ENCODE measurements around the gene MORN1. TPM values are rescaled to one million over a fixed set of nuclear protein-coding genes. Genes with fewer than 3 reads are reported as not detected.
"Not testable (repeated sequence)": the region's sequence is repeated elsewhere in the genome, so short reads cannot be mapped to it uniquely, and the experiment has no call there.

The MORN1 gene
- total RNA-seq, 6 experiments from 2014 or later = 3.1 to 7.1 (median 4.5) TPM

DNA sequence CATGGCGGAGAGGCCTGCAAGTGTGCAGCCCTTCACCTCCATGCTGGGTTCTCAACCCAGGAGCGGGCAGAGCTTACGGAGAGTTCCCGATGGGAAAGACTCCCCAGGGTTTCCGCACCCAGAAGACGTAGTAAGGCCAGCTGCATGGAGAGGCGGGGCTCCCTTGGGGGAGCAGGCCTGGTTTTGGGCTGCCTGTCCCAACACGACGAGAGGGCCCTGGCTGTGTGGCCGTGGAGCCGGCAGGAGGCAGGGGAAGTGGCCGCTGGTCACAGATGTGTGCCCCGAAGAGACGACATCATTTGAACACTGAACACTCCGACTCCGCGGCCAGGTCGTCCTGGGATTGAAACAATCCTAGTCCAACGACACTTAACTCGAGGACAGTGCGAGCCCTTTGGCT lies 57.0 kb downstream of the MORN1 start:
- H3K27ac ChIP-seq = no peak overlapping the region
- H3K36me3 ChIP-seq = no peaks in the 10 kb centered on the region
- H3K9me3 ChIP-seq = no peaks in the 10 kb centered on the region
- H3K4me3 ChIP-seq = no peak overlapping the region
- WGBS (ENCODE audit: insufficient coverage, low coverage, low lambda C conversion rate, missing lambda C conversion rate) = 67% methylated on average over 1 of the region's 21 CpGs
- no peak for TF ChIP-seq POLR2A (IDR thresholded peaks at IDR 0.05)
- TF ChIP-seq, protein P1, sequence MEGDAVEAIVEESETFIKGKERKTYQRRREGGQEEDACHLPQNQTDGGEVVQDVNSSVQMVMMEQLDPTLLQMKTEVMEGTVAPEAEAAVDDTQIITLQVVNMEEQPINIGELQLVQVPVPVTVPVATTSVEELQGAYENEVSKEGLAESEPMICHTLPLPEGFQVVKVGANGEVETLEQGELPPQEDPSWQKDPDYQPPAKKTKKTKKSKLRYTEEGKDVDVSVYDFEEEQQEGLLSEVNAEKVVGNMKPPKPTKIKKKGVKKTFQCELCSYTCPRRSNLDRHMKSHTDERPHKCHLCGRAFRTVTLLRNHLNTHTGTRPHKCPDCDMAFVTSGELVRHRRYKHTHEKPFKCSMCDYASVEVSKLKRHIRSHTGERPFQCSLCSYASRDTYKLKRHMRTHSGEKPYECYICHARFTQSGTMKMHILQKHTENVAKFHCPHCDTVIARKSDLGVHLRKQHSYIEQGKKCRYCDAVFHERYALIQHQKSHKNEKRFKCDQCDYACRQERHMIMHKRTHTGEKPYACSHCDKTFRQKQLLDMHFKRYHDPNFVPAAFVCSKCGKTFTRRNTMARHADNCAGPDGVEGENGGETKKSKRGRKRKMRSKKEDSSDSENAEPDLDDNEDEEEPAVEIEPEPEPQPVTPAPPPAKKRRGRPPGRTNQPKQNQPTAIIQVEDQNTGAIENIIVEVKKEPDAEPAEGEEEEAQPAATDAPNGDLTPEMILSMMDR (IDR thresholded peaks at IDR 0.05) = no peak
- DNase-seq (no peak), ATAC-seq (no peak)
- intact Hi-C loops (cut with DNase I) = no loop called here
- no peaks in the 10 kb centered on the region for H3K27me3 ChIP-seq
- no peaks in the 10 kb centered on the region for H3K4me1 ChIP-seq

DNA sequence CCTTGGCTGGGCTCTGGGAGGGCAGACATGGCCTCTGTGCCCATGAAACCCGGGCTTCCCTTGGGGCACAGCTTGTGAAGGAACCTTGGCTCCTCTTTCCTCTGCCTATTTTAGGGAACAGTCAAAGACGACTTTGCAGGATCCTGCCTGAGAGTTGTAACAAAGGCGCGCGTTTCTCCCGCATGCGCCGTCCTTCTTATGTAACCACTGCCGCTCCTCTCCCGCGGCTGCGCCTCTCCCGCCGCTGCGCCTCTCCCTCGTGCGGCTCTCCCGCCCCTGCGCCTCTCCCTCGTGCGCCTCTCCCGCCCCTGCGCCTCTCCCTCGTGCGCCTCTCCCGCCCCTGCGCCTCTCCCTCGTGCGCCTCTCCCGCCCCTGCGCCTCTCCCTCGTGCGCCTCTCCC lies 59.8 kb downstream of the MORN1 start:
- intact Hi-C loops (cut with DNase I); ATAC-seq; H3K36me3 ChIP-seq; H3K4me3 ChIP-seq; H3K27ac ChIP-seq; H3K9me3 ChIP-seq; DNase-seq; H3K4me1 ChIP-seq; H3K27me3 ChIP-seq: not testable (repeated sequence)
- WGBS (ENCODE audit: insufficient coverage, low coverage, low lambda C conversion rate, missing lambda C conversion rate) = 95% methylated on average over 31 of the region's 33 CpGs

DNA sequence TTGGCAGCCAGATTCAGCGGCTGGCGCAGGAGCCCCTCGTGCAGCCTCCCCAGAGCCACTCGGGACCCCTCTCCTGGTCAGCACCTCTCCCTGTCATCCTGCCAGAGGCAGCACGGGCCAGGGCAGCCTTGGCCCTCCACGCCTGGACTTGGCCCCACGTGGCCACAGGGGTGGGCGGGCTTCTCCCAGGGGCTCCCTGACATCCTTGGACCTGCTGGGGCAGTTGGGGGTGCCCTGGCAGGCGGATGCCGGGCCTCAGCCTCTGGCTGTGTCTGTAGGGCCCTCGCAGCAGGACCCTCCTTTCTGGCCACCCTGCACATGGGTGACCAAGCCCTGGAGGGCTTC lies 60.2 kb downstream of the MORN1 start:
- Histone ChIP-seq H3K9me3 (no peaks in the 10 kb centered on the region), H3K36me3 (no peaks in the 10 kb centered on the region), H3K4me3 (no peak overlapping the region), H3K27me3 (no peaks in the 10 kb centered on the region), H3K4me1 (no peaks in the 10 kb centered on the region), H3K27ac (no peak overlapping the region)
- DNase-seq (no peak), ATAC-seq (no peak)
- TF ChIP-seq, protein P1 (IDR thresholded peaks at IDR 0.05) = no peak
- no peak for TF ChIP-seq POLR2A (IDR thresholded peaks at IDR 0.05)
- intact Hi-C loops (cut with DNase I) = no loop called here
- WGBS (ENCODE audit: insufficient coverage, low coverage, low lambda C conversion rate, missing lambda C conversion rate) = no CpG with 5 or more reads among the region's 11 CpGs

DNA sequence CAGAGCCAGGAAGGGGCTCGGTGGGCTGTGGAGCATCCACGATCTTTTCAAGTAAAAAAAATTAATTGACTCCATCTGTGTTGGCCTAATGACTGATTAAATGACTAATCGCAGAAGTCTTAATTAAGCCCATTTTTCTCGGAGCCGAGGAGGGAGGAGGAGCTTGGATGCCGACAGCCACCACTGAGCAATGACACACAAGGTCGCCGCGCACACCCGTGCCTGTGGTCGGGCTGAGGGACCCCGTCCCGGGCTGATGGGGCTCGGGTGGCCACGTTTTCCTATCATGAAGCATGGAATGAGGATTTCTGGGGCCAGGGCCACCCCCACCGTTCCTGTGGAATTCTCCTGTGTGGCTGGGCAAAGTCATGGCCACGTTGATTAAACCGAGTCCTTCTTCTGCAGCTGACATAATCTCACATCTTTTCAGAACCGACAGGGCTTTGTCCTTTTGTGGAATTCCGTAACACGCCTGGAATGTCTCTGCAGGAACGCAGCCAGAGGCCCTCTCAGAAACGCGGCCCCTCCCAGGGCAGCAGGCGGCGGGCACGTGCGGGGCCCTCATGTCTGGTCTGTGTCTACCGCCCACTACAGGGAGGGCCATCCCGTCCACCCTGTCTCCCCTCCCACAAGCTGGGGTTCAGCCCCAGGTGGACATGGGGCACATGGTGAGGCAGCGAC lies 60.7 kb downstream of the MORN1 start:
- 58% methylated on average over 7 of the region's 31 CpGs for WGBS (ENCODE audit: insufficient coverage, low coverage, low lambda C conversion rate, missing lambda C conversion rate)
- Histone ChIP-seq H3K27ac (no peak overlapping the region), H3K27me3 (no peaks in the 10 kb centered on the region), H3K36me3 (no peaks in the 10 kb centered on the region), H3K4me3 (no peak overlapping the region), H3K4me1 (no peaks in the 10 kb centered on the region), H3K9me3 (no peaks in the 10 kb centered on the region)
- DNase-seq = no peak
- intact Hi-C loops (cut with DNase I) = no loop called here
- ATAC-seq = peak in 1 of 4 donors; percentile 33
- TF ChIP-seq, protein P1 (IDR thresholded peaks at IDR 0.05) = no peak
- TF ChIP-seq POLR2A (IDR thresholded peaks at IDR 0.05) = no peak

DNA sequence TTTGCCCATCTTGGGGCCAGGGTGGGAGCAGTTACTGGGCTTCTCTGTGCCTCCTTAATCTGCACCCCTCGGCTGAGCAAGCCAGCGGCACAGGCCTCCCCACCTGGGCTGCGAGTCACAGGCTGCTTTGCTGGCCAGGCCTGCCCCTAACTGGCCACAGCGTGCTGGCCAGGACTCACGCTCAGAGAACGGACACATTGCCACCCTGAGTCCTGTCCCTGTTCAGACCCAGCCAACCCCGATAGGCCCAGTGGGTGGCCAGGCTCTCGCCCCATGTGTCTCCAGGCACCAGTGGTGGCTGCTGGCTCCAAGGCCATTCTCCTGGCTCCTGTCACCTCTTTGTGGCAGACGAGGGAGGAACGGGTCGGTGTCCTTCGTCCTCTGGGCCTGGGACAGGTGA lies 61.3 kb downstream of the MORN1 start:
- 80% methylated on average over 1 of the region's 12 CpGs for WGBS (ENCODE audit: insufficient coverage, low coverage, low lambda C conversion rate, missing lambda C conversion rate)
- H3K4me3 ChIP-seq = no peak overlapping the region
- DNase-seq (no peak), ATAC-seq (no peak)
- intact Hi-C loops (cut with DNase I) = no loop called here
- H3K27me3 ChIP-seq = no peaks in the 10 kb centered on the region
- H3K36me3 ChIP-seq = no peaks in the 10 kb centered on the region
- H3K27ac ChIP-seq = no peak overlapping the region
- no peaks in the 10 kb centered on the region for H3K9me3 ChIP-seq
- TF ChIP-seq, protein P1 (IDR thresholded peaks at IDR 0.05) = no peak
- TF ChIP-seq POLR2A (IDR thresholded peaks at IDR 0.05) = no peak
- H3K4me1 ChIP-seq = no peaks in the 10 kb centered on the region

All from right lobe of liver (tissue), 6 donors.